Thyroid gland (tissue), 4 donors: ENCODE measurements around the gene DCANP1. TPM values are rescaled to one million over a fixed set of nuclear protein-coding genes. Genes with fewer than 3 reads are reported as not detected.

Experiments
- DNase-seq, 2 donors: peaks; one replicate each; pipeline ENCODE4 v3.0.0-alpha.2; 2019
- H3K27ac ChIP-seq, 3 donors: fragments of 200-600 bp; sonication (generic); 1 replicate in 2 of 3; 2 replicates in 1 of 3; pipeline ENCODE4 v1.5.1; 2016 to 2019; ENCODE audit warnings: mild to moderate bottlenecking in 1 of 3, moderate library complexity in 1 of 3
- H3K27me3 ChIP-seq: fragments of 200-600 bp; sonication (generic); one replicate; pipeline ENCODE4 v1.5.1; 2019
- H3K36me3 ChIP-seq, 2 donors: fragments of 200-600 bp; sonication (generic); one replicate each; pipeline ENCODE4 v1.5.1; 2016 to 2019
- H3K4me1 ChIP-seq, 2 donors: fragments of 200-600 bp; sonication (generic); one replicate each; pipeline ENCODE4 v1.5.1; 2017 to 2019
- H3K4me3 ChIP-seq, 3 donors: fragments of 200-600 bp; sonication (generic); replicated peaks in 1 of 3; 1 replicate in 2 of 3; 2 replicates in 1 of 3; pipeline ENCODE4 v1.5.1; 2016; ENCODE audit warnings: mild to moderate bottlenecking in 1 of 3
- H3K9me3 ChIP-seq: fragments of 200-600 bp; sonication (generic); one replicate; pipeline ENCODE4 v1.5.1; 2017
- CTCF ChIP-seq, 6 experiments: fragments of 200-600 bp in 3 of 6; fragments of 450-650 bp in 3 of 6; sonication (generic) in 3 of 6; IDR thresholded peaks; one replicate each; pipeline ENCODE4 v1.5.1; 2016 to 2019; ENCODE audit warnings: antibody characterized with exemption in 6 of 6, mild to moderate bottlenecking in 2 of 6, inconsistent platforms in 1 of 6, moderate library complexity in 1 of 6
- POLR2A ChIP-seq, 2 donors: fragments of 450-650 bp; IDR thresholded peaks; one replicate each; pipeline ENCODE4 v1.6.1; 2017; ENCODE audit warnings: antibody characterized with exemption in 2 of 2, mild to moderate bottlenecking in 2 of 2, moderate library complexity in 1 of 2
- WGBS, 2 donors: methylation state at CpG; one replicate each; pipeline ENCODE4 v1.1.5; 2017; 5-methylcytosine and 5-hydroxymethylcytosine counted together
- intact Hi-C: fragments of 100-400 bp; cut with DNase I; formaldehyde crosslinking; loops from one replicate; pipeline ENCODE4 v1.15.1; 2023
- total RNA-seq, 4 donors: library from RNA; depleted of rRNA; stranded (reverse); fragments of >200 nt; gene quantifications; one replicate each; pipeline ENCODE4 v1.2.3, GENCODE V29; 2016

Gene DCANP1
- total RNA-seq, 4 donors from 2014 or later: not detected

- Histone ChIP-seq H3K27me3 (peaks cover 57% of the 10 kb centered on the region), H3K9me3 (no peaks in the 10 kb centered on the region), H3K27ac (no peak overlapping the region), H3K4me1 (no peaks in the 10 kb centered on the region), H3K36me3 (no peaks in the 10 kb centered on the region), H3K4me3 (no peak overlapping the region)
- 77 to 78% methylated on average over 5 of the region's 5 CpGs for WGBS, 2 donors
- TF ChIP-seq POLR2A (IDR thresholded peaks at IDR 0.05) (no peak), CTCF (IDR thresholded peaks at IDR 0.05) (no peak)
- intact Hi-C loops: no loop called here
- DNase-seq: no peak
Measured at GRCh38 chr5:135480511-135480910, 33.4 kb upstream of the DCANP1 start.

GRCh38 chr5:135478938-135479337 lies 31.8 kb upstream of the DCANP1 start:
- 47 to 51% methylated on average over 4 of the region's 4 CpGs for WGBS, 2 donors
- intact Hi-C loops: no loop called here
- no peak for DNase-seq
- H3K27ac ChIP-seq: no peak overlapping the region
- no peak overlapping the region for H3K4me3 ChIP-seq
- TF ChIP-seq POLR2A (IDR thresholded peaks at IDR 0.05) (no peak), CTCF (IDR thresholded peaks at IDR 0.05) (no peak)
- no peaks in the 10 kb centered on the region for H3K36me3 ChIP-seq
- H3K9me3 ChIP-seq: no peaks in the 10 kb centered on the region
- peaks cover 61% of the 10 kb centered on the region for H3K27me3 ChIP-seq
- H3K4me1 ChIP-seq: no peaks in the 10 kb centered on the region

- Histone ChIP-seq H3K9me3 (no peaks in the 10 kb centered on the region), H3K36me3 (no peaks in the 10 kb centered on the region), H3K4me1 (no peaks in the 10 kb centered on the region), H3K27ac (no peak overlapping the region), H3K27me3 (peaks cover 62% of the 10 kb centered on the region), H3K4me3 (no peak overlapping the region)
- intact Hi-C loops: no loop called here
- 26 to 27% methylated on average over 5 to 14 of the region's 14 CpGs for WGBS, 2 donors
- no peak for DNase-seq
- TF ChIP-seq POLR2A (IDR thresholded peaks at IDR 0.05) (no peak), CTCF (IDR thresholded peaks at IDR 0.05) (no peak)
Measured at GRCh38 chr5:135477613-135478066, 30.5 kb upstream of the DCANP1 start.

GRCh38 chr5:135476615-135477581 lies 29.8 kb upstream of the DCANP1 start:
- Histone ChIP-seq H3K9me3 (no peaks in the 10 kb centered on the region), H3K36me3 (no peaks in the 10 kb centered on the region), H3K27me3 (peaks cover 56% of the 10 kb centered on the region), H3K4me1 (no peaks in the 10 kb centered on the region), H3K27ac (no peak overlapping the region), H3K4me3 (no peak overlapping the region)
- 22% methylated on average over 23 to 24 of the region's 24 CpGs for WGBS, 2 donors
- TF ChIP-seq CTCF (IDR thresholded peaks at IDR 0.05) (no peak), POLR2A (IDR thresholded peaks at IDR 0.05) (no peak)
- no peak for DNase-seq
- intact Hi-C loops: no loop called here
